OCI-LY7 (cell line): ENCODE results near the gene TRIM22.
"Not testable (repeated sequence)": the region's sequence is repeated elsewhere in the genome, so short reads cannot be mapped to it uniquely, and the experiment has no call there.

ENCODE experiments used
- CTCF ChIP-seq: fragments of 200-600 bp; sonication (generic); conservative IDR thresholded peaks from 2 replicates; pipeline ENCODE4 v1.5.1; 2014; ENCODE audit warnings: mild to moderate bottlenecking, antibody characterized with exemption, low read length, moderate library complexity, mixed read lengths
- EZH2phosphoT487 ChIP-seq: fragments of 200-600 bp; sonication (generic); IDR thresholded peaks from 2 replicates; pipeline ENCODE4 v1.6.1; 2018; ENCODE audit warnings: low read depth, borderline replicate concordance, mild to moderate bottlenecking, mixed run types, antibody characterized with exemption, low read length, moderate library complexity, mixed read lengths

- not testable (repeated sequence) for TF ChIP-seq EZH2phosphoT487, CTCF
These were observed 6.0 kb upstream of the TRIM22 start for GRCh38 chr11:5683620-5684019.
